ENCODE results near the gene ANK3.

The ANK3 gene

GRCh38 chr10:60413306-60414012, 23.8 kb upstream of the ANK3 start:
- no peak for DNase-seq

- DNase-seq, result no peak
Observed at GRCh38 chr10:60410970-60411369, 21.3 kb upstream of the ANK3 start.

GRCh38 chr10:60409202-60409601, 19.5 kb upstream of the ANK3 start:
- DNase-seq, result no peak

- no peak for DNase-seq
Observed at GRCh38 chr10:60406182-60406581, 16.5 kb upstream of the ANK3 start.

- DNase-seq, result no peak
Observed at GRCh38 chr10:60405172-60405571, 15.5 kb upstream of the ANK3 start.

GRCh38 chr10:60403168-60403873, 13.6 kb upstream of the ANK3 start:
- no peak for DNase-seq

GRCh38 chr10:60400366-60400765, 10.7 kb upstream of the ANK3 start:
- DNase-seq, result no peak

- DNase-seq, result peak; percentile 34 to 72
Observed at GRCh38 chr10:60399328-60399727, 9.7 kb upstream of the ANK3 start.

GRCh38 chr10:60397792-60398191, 8.1 kb upstream of the ANK3 start:
- no peak for DNase-seq

GRCh38 chr10:60396766-60397165, 7.1 kb upstream of the ANK3 start:
- no peak for DNase-seq

GRCh38 chr10:60395711-60396110, 6.0 kb upstream of the ANK3 start:
- no peak for DNase-seq

GRCh38 chr10:60394446-60394845, 4.8 kb upstream of the ANK3 start:
- no peak for DNase-seq

GRCh38 chr10:60390224-60390626, 550 bp upstream of the ANK3 start:
- DNase-seq, result no peak

GRCh38 chr10:60388709-60389301, 870 bp downstream of the ANK3 start:
- peak; percentile 20 to 39 for DNase-seq

- no peak for DNase-seq
Observed at GRCh38 chr10:60388116-60388625, 1.5 kb downstream of the ANK3 start.

- DNase-seq, result peak; percentile 73 to 90
Observed at GRCh38 chr10:60387531-60387930, 2.1 kb downstream of the ANK3 start.

GRCh38 chr10:60385399-60385738, 4.3 kb downstream of the ANK3 start:
- no peak for DNase-seq

- DNase-seq, result peak in 1 of 2 experiments; percentile 13
Observed at GRCh38 chr10:60384708-60385398, 4.8 kb downstream of the ANK3 start.

- DNase-seq, result no peak
Observed at GRCh38 chr10:60384011-60384410, 5.7 kb downstream of the ANK3 start.

- no peak for DNase-seq
Observed at GRCh38 chr10:60382946-60383681, 6.6 kb downstream of the ANK3 start.

- no peak for DNase-seq
Observed at GRCh38 chr10:60380781-60381180, 8.9 kb downstream of the ANK3 start.

- no peak for DNase-seq
Observed at GRCh38 chr10:60377955-60378354, 11.7 kb downstream of the ANK3 start.

GRCh38 chr10:60377042-60377352, 12.7 kb downstream of the ANK3 start:
- no peak for DNase-seq
